Activated naive CD8-positive, alpha-beta T cell treated with anti-CD3 and anti-CD28 coated beads, Interleukin-2, amount 50 U/mL, for 24 hours (primary cell): Measurements from ENCODE around the gene ADTRP.
"Not testable (repeated sequence)": the region's sequence is repeated elsewhere in the genome, so short reads cannot be mapped to it uniquely, and the experiment has no call there.

Experiments used
- ATAC-seq: fragments of 150-1000 bp; cut with Tn5 transposase; one replicate; pipeline ENCODE4 v1.10.0; 2021
- DNase-seq: peaks from one replicate; pipeline ENCODE4 v3.0.0; 2021
- H3K27ac Mint-ChIP-seq: one replicate; pipeline ENCODE4 v1.8.0; 2021; ENCODE audit warnings: mild to moderate bottlenecking, mixed read lengths
- H3K27me3 Mint-ChIP-seq: one replicate; pipeline ENCODE4 v1.8.0; 2021; ENCODE audit warnings: mixed read lengths
- H3K36me3 Mint-ChIP-seq: one replicate; pipeline ENCODE4 v1.8.0; 2021; ENCODE audit warnings: low read depth, mixed read lengths
- H3K4me1 Mint-ChIP-seq: one replicate; pipeline ENCODE4 v1.8.0; 2021; ENCODE audit warnings: mixed read lengths
- H3K4me3 Mint-ChIP-seq: one replicate; pipeline ENCODE4 v1.8.0; 2021; ENCODE audit warnings: mild to moderate bottlenecking, moderate library complexity, mixed read lengths
- H3K9me3 Mint-ChIP-seq: one replicate; pipeline ENCODE4 v1.8.0; 2021; ENCODE audit warnings: mixed read lengths

Gene ADTRP

GRCh38 chr6:11810039-11810541 lies 31.5 kb upstream of the ADTRP start:
- DNase-seq (no peak), ATAC-seq (no peak)
- Mint-ChIP-seq H3K27me3 (no peaks in the 10 kb centered on the region), H3K4me3 (no peak overlapping the region), H3K4me1 (peaks cover 36% of the 10 kb centered on the region), H3K36me3 (no peaks in the 10 kb centered on the region), H3K9me3 (no peaks in the 10 kb centered on the region), H3K27ac (no peak overlapping the region)

GRCh38 chr6:11808054-11808453 lies 29.5 kb upstream of the ADTRP start:
- Mint-ChIP-seq H3K9me3 (no peaks in the 10 kb centered on the region), H3K4me3 (no peak overlapping the region)

GRCh38 chr6:11806561-11807317 lies 28.1 kb upstream of the ADTRP start:
- ATAC-seq: peak; percentile 81
- Mint-ChIP-seq H3K4me3 (peak overlapping the region; percentile 2), H3K27ac (peak overlapping the region; percentile 0)

More at GRCh38 chr6:11808054-11808453, 29.5 kb upstream of the ADTRP start:
- H3K27ac Mint-ChIP-seq: no peak overlapping the region
- peaks cover 39% of the 10 kb centered on the region for H3K4me1 Mint-ChIP-seq
- DNase-seq (no peak), ATAC-seq (no peak)
- H3K27me3 Mint-ChIP-seq: no peaks in the 10 kb centered on the region
- no peaks in the 10 kb centered on the region for H3K36me3 Mint-ChIP-seq

GRCh38 chr6:11805259-11806053 lies 26.9 kb upstream of the ADTRP start:
- Mint-ChIP-seq H3K4me1 (peaks cover 28% of the 10 kb centered on the region), H3K4me3 (no peak overlapping the region), H3K9me3 (no peaks in the 10 kb centered on the region), H3K36me3 (no peaks in the 10 kb centered on the region), H3K27me3 (no peaks in the 10 kb centered on the region), H3K27ac (no peak overlapping the region)
- no peak for ATAC-seq
- DNase-seq: no peak

More at GRCh38 chr6:11806561-11807317, 28.1 kb upstream of the ADTRP start:
- Mint-ChIP-seq H3K4me1 (peaks cover 37% of the 10 kb centered on the region), H3K36me3 (no peaks in the 10 kb centered on the region), H3K9me3 (no peaks in the 10 kb centered on the region), H3K27me3 (no peaks in the 10 kb centered on the region)
- peak; percentile 15 for DNase-seq

GRCh38 chr6:11804701-11805100 lies 26.1 kb upstream of the ADTRP start:
- no peaks in the 10 kb centered on the region for H3K36me3 Mint-ChIP-seq
- H3K27me3 Mint-ChIP-seq: no peaks in the 10 kb centered on the region
- no peak overlapping the region for H3K4me3 Mint-ChIP-seq
- ATAC-seq: no peak
- no peaks in the 10 kb centered on the region for H3K9me3 Mint-ChIP-seq
- H3K4me1 Mint-ChIP-seq: peaks cover 31% of the 10 kb centered on the region
- DNase-seq: no peak
- no peak overlapping the region for H3K27ac Mint-ChIP-seq

- ATAC-seq: no peak
- Mint-ChIP-seq H3K9me3 (no peaks in the 10 kb centered on the region), H3K36me3 (no peaks in the 10 kb centered on the region), H3K27me3 (no peaks in the 10 kb centered on the region), H3K4me3 (no peak overlapping the region), H3K27ac (no peak overlapping the region), H3K4me1 (peaks cover 31% of the 10 kb centered on the region)
- no peak for DNase-seq
Measured at GRCh38 chr6:11804135-11804534, 25.5 kb upstream of the ADTRP start.

- Mint-ChIP-seq H3K36me3 (no peaks in the 10 kb centered on the region), H3K4me1 (peaks cover 31% of the 10 kb centered on the region), H3K4me3 (no peak overlapping the region), H3K27me3 (no peaks in the 10 kb centered on the region), H3K27ac (no peak overlapping the region), H3K9me3 (no peaks in the 10 kb centered on the region)
- DNase-seq: no peak
- ATAC-seq: no peak
Measured at GRCh38 chr6:11803591-11803971, 25.0 kb upstream of the ADTRP start.

GRCh38 chr6:11802886-11803590 lies 24.4 kb upstream of the ADTRP start:
- H3K4me3 Mint-ChIP-seq: no peak overlapping the region
- H3K27me3 Mint-ChIP-seq: no peaks in the 10 kb centered on the region
- ATAC-seq: no peak
- no peaks in the 10 kb centered on the region for H3K9me3 Mint-ChIP-seq
- H3K36me3 Mint-ChIP-seq: no peaks in the 10 kb centered on the region
- DNase-seq: no peak
- peaks cover 31% of the 10 kb centered on the region for H3K4me1 Mint-ChIP-seq
- H3K27ac Mint-ChIP-seq: no peak overlapping the region

GRCh38 chr6:11800531-11800930 lies 21.9 kb upstream of the ADTRP start:
- H3K27me3 Mint-ChIP-seq, H3K9me3 Mint-ChIP-seq, H3K36me3 Mint-ChIP-seq, H3K4me3 Mint-ChIP-seq, DNase-seq, H3K27ac Mint-ChIP-seq: not testable (repeated sequence)
- H3K4me1 Mint-ChIP-seq: peaks cover 11% of the 10 kb centered on the region
- ATAC-seq: peak; percentile 65

GRCh38 chr6:11798538-11798937 lies 19.9 kb upstream of the ADTRP start:
- DNase-seq: no peak
- ATAC-seq: no peak
- Mint-ChIP-seq H3K27me3 (no peaks in the 10 kb centered on the region), H3K36me3 (no peaks in the 10 kb centered on the region), H3K9me3 (no peaks in the 10 kb centered on the region), H3K27ac (no peak overlapping the region), H3K4me3 (no peak overlapping the region), H3K4me1 (peaks cover 11% of the 10 kb centered on the region)

- ATAC-seq: no peak
- Mint-ChIP-seq H3K27me3 (no peaks in the 10 kb centered on the region), H3K4me1 (peaks cover 8% of the 10 kb centered on the region), H3K9me3 (peaks cover 3% of the 10 kb centered on the region), H3K4me3 (no peak overlapping the region), H3K36me3 (peaks cover 1% of the 10 kb centered on the region), H3K27ac (no peak overlapping the region)
- DNase-seq: no peak
Measured at GRCh38 chr6:11798096-11798495, 19.5 kb upstream of the ADTRP start.

- Mint-ChIP-seq H3K27me3 (no peaks in the 10 kb centered on the region), H3K4me3 (no peak overlapping the region), H3K4me1 (peaks cover 7% of the 10 kb centered on the region), H3K9me3 (peaks cover 9% of the 10 kb centered on the region), H3K27ac (no peak overlapping the region), H3K36me3 (peaks cover 5% of the 10 kb centered on the region)
- no peak for DNase-seq
- no peak for ATAC-seq
Measured at GRCh38 chr6:11796829-11797228, 18.2 kb upstream of the ADTRP start.

GRCh38 chr6:11795403-11795802 lies 16.8 kb upstream of the ADTRP start:
- Mint-ChIP-seq H3K36me3 (peaks cover 5% of the 10 kb centered on the region), H3K9me3 (peaks cover 9% of the 10 kb centered on the region), H3K4me1 (peaks cover 3% of the 10 kb centered on the region), H3K4me3 (no peak overlapping the region), H3K27me3 (no peaks in the 10 kb centered on the region), H3K27ac (no peak overlapping the region)
- DNase-seq (no peak), ATAC-seq (no peak)

GRCh38 chr6:11793277-11793676 lies 14.7 kb upstream of the ADTRP start:
- Mint-ChIP-seq H3K4me3 (no peak overlapping the region), H3K4me1 (no peaks in the 10 kb centered on the region), H3K27me3 (no peaks in the 10 kb centered on the region), H3K9me3 (peaks cover 9% of the 10 kb centered on the region), H3K36me3 (peaks cover 5% of the 10 kb centered on the region), H3K27ac (no peak overlapping the region)
- ATAC-seq: no peak
- no peak for DNase-seq
